ENCODE results near the gene STX11.
"Not testable (repeated sequence)": the region's sequence is repeated elsewhere in the genome, so short reads cannot be mapped to it uniquely, and the experiment has no call there.

Gene STX11

GRCh38 chr6:144149894-144150709, at the start of gene STX11:
STX11 (plus strand) TSS chr6:144150517; CDS start chr6:144186628, 36,111 bp downstream.
- DNase-seq = peak; percentile 82 to 88

- DNase-seq = no peak
Measured at GRCh38 chr6:144103026-144103563, 47.2 kb upstream of the STX11 start.

GRCh38 chr6:144104488-144104887, 45.8 kb upstream of the STX11 start:
- DNase-seq = no peak

GRCh38 chr6:144104898-144105487, 45.3 kb upstream of the STX11 start:
- no peak for DNase-seq

- no peak for DNase-seq
Measured at GRCh38 chr6:144106206-144106605, 44.1 kb upstream of the STX11 start.

- no peak for DNase-seq
Measured at GRCh38 chr6:144110210-144110609, 40.1 kb upstream of the STX11 start.

- DNase-seq = no peak
Measured at GRCh38 chr6:144113366-144113765, 37.0 kb upstream of the STX11 start.

- DNase-seq = no peak
Measured at GRCh38 chr6:144115219-144115618, 35.1 kb upstream of the STX11 start.

GRCh38 chr6:144119376-144119775, 30.9 kb upstream of the STX11 start:
- no peak for DNase-seq

- no peak for DNase-seq
Measured at GRCh38 chr6:144122861-144123260, 27.5 kb upstream of the STX11 start.

GRCh38 chr6:144123421-144123820, 26.9 kb upstream of the STX11 start:
- no peak for DNase-seq

- no peak for DNase-seq
Measured at GRCh38 chr6:144123836-144124235, 26.5 kb upstream of the STX11 start.

- DNase-seq = no peak
Measured at GRCh38 chr6:144127097-144127496, 23.2 kb upstream of the STX11 start.

- no peak for DNase-seq
Measured at GRCh38 chr6:144129469-144129868, 20.8 kb upstream of the STX11 start.

GRCh38 chr6:144131248-144131709, 19.0 kb upstream of the STX11 start:
- no peak for DNase-seq

GRCh38 chr6:144132167-144132690, 18.1 kb upstream of the STX11 start:
- DNase-seq = not testable (repeated sequence)

- no peak for DNase-seq
Measured at GRCh38 chr6:144133225-144133821, 17.0 kb upstream of the STX11 start.

- no peak for DNase-seq
Measured at GRCh38 chr6:144134176-144134575, 16.1 kb upstream of the STX11 start.

- no peak for DNase-seq
Measured at GRCh38 chr6:144134737-144135136, 15.6 kb upstream of the STX11 start.

- DNase-seq = no peak
Measured at GRCh38 chr6:144138542-144138941, 11.8 kb upstream of the STX11 start.

- DNase-seq = no peak
Measured at GRCh38 chr6:144139817-144140216, 10.5 kb upstream of the STX11 start.

- no peak for DNase-seq
Measured at GRCh38 chr6:144140867-144141266, 9.4 kb upstream of the STX11 start.

GRCh38 chr6:144141470-144141869, 8.8 kb upstream of the STX11 start:
- no peak for DNase-seq
